ENCODE results near the gene PPP2R5E.

Gene PPP2R5E

GRCh38 chr14:63551332-63551731, 8.2 kb upstream of the PPP2R5E start:
- no peak for TF ChIP-seq SIN3A (IDR thresholded peaks at IDR 0.05; ENCODE audit: borderline replicate concordance, insufficient read depth, low read length)

GRCh38 chr14:63547798-63548335, 4.7 kb upstream of the PPP2R5E start:
- no peak for TF ChIP-seq POLR2AphosphoS5 (IDR thresholded peaks at IDR 0.05; ENCODE audit: low read depth, low read length)
- TF ChIP-seq REST (IDR thresholded peaks at IDR 0.05; ENCODE audit: insufficient read depth in 1 of 2, low read depth in 2 of 2, low read length in 2 of 2) = no peak
- no peak for TF ChIP-seq FOXP2 (optimal IDR thresholded peaks at IDR 0.05; ENCODE audit: borderline replicate concordance, extremely low read depth, extremely low read length, insufficient read depth)
- no peak for TF ChIP-seq SIN3A (IDR thresholded peaks at IDR 0.05; ENCODE audit: borderline replicate concordance, insufficient read depth, low read length)
- TF ChIP-seq TAF1 (IDR thresholded peaks at IDR 0.05; ENCODE audit: borderline replicate concordance, insufficient read depth, low read length) = no peak

- TF ChIP-seq FOXP2 (optimal IDR thresholded peaks at IDR 0.05; ENCODE audit: borderline replicate concordance, extremely low read depth, extremely low read length, insufficient read depth) = no peak
- TF ChIP-seq REST (IDR thresholded peaks at IDR 0.05; ENCODE audit: insufficient read depth in 1 of 2, low read depth in 2 of 2, low read length in 2 of 2) = no peak
- TF ChIP-seq SIN3A (IDR thresholded peaks at IDR 0.05; ENCODE audit: borderline replicate concordance, insufficient read depth, low read length) = no peak
- no peak for TF ChIP-seq POLR2AphosphoS5 (IDR thresholded peaks at IDR 0.05; ENCODE audit: low read depth, low read length)
- no peak for TF ChIP-seq TAF1 (IDR thresholded peaks at IDR 0.05; ENCODE audit: borderline replicate concordance, insufficient read depth, low read length)
Observed at GRCh38 chr14:63545431-63545830, 2.3 kb upstream of the PPP2R5E start.

- TF ChIP-seq POLR2AphosphoS5 (IDR thresholded peaks at IDR 0.05; ENCODE audit: low read depth, low read length) (no peak), SIN3A (IDR thresholded peaks at IDR 0.05; ENCODE audit: borderline replicate concordance, insufficient read depth, low read length) (no peak), FOXP2 (optimal IDR thresholded peaks at IDR 0.05; ENCODE audit: borderline replicate concordance, extremely low read depth, extremely low read length, insufficient read depth) (no peak), TAF1 (IDR thresholded peaks at IDR 0.05; ENCODE audit: borderline replicate concordance, insufficient read depth, low read length) (no peak), REST (IDR thresholded peaks at IDR 0.05; ENCODE audit: insufficient read depth in 1 of 2, low read depth in 2 of 2, low read length in 2 of 2) (no peak)
Observed at GRCh38 chr14:63544591-63545299, 1.6 kb upstream of the PPP2R5E start.

GRCh38 chr14:63543826-63544406, 739 bp upstream of the PPP2R5E start:
- TF ChIP-seq TAF1 (IDR thresholded peaks at IDR 0.05; ENCODE audit: borderline replicate concordance, insufficient read depth, low read length) (no peak), REST (IDR thresholded peaks at IDR 0.05; ENCODE audit: insufficient read depth in 1 of 2, low read depth in 2 of 2, low read length in 2 of 2) (no peak), POLR2AphosphoS5 (IDR thresholded peaks at IDR 0.05; ENCODE audit: low read depth, low read length) (peak; percentile 0), SIN3A (IDR thresholded peaks at IDR 0.05; ENCODE audit: borderline replicate concordance, insufficient read depth, low read length) (0 out of 2 replicates have a peak, but pooled peaks have one; percentile 1), FOXP2 (optimal IDR thresholded peaks at IDR 0.05; ENCODE audit: borderline replicate concordance, extremely low read depth, extremely low read length, insufficient read depth) (no peak)
